LNCaP clone FGC (cell line): Measurements from ENCODE around the gene SSR2.

Experiments
- DNase-seq: peaks from one replicate; pipeline ENCODE4 v3.0.0-alpha.2; 2011; ENCODE audit warnings: low read depth
- H3K4me3 ChIP-seq: 2 replicates; pipeline ENCODE4 v1.5.1; 2011; ENCODE audit warnings: mild to moderate bottlenecking, low read depth, low read length, control low read depth
- TF ChIP-seq, protein P1 (sequence below): IDR thresholded peaks from 2 replicates; pipeline ENCODE4 v1.5.1; 2012; ENCODE audit warnings: mild to moderate bottlenecking; ENCODE audit not compliant: control insufficient read depth, insufficient read depth; ENCODE audit errors: extremely low read depth

The SSR2 gene

GRCh38 chr1:155977690-155978324 lies 42.9 kb downstream of the SSR2 start:
- DNase-seq, result no peak
- TF ChIP-seq, protein P1, sequence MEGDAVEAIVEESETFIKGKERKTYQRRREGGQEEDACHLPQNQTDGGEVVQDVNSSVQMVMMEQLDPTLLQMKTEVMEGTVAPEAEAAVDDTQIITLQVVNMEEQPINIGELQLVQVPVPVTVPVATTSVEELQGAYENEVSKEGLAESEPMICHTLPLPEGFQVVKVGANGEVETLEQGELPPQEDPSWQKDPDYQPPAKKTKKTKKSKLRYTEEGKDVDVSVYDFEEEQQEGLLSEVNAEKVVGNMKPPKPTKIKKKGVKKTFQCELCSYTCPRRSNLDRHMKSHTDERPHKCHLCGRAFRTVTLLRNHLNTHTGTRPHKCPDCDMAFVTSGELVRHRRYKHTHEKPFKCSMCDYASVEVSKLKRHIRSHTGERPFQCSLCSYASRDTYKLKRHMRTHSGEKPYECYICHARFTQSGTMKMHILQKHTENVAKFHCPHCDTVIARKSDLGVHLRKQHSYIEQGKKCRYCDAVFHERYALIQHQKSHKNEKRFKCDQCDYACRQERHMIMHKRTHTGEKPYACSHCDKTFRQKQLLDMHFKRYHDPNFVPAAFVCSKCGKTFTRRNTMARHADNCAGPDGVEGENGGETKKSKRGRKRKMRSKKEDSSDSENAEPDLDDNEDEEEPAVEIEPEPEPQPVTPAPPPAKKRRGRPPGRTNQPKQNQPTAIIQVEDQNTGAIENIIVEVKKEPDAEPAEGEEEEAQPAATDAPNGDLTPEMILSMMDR, result no peak
- H3K4me3 ChIP-seq, result peak overlapping the region; percentile 81

DNA sequence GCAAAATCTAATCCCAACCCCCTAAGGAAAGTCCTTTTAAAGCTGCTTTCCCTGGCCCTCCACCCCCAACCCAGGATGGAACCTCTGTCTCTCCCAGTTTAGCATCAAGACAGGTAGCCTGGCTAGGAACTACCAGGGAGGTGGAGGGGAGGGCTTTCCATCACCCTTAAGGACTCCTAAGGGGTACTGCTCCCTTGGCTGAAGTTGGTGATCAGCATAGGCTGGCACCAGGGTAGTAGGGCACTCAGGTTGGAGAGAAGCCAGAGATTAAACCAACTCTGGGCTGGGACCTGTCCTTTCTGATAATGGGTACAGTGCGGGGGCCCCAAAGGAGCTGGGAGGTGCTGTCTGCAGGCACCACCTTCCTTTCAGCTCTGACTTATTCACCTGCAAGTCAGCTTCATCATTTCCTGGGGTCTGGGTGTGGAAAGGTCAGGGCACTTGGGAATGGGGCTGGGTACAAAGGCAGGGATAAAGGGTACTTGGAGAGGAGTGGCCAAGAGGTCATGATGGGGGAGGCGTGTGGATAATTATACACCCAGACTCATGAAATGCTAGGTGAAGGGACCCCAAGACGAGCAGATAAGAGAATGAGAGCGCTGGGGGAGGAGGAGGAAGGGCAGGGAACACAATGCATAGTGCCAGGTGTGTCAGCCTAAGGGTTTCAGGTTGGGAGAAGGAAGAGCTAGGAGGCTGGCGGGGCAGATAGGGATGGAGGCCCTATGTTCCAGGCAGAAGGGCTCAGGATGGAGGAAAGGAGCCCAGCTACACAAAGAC lies 43.6 kb downstream of the SSR2 start:
- H3K4me3 ChIP-seq, result peak overlapping the region; percentile 81
- TF ChIP-seq, protein P1, result no peak
- DNase-seq, result no peak

GRCh38 chr1:155976062-155976912 lies 44.5 kb downstream of the SSR2 start:
- TF ChIP-seq, protein P1, result no peak
- DNase-seq, result no peak
- H3K4me3 ChIP-seq, result no peak overlapping the region

GRCh38 chr1:155975375-155976061 lies 45.2 kb downstream of the SSR2 start:
- TF ChIP-seq, protein P1, result no peak
- DNase-seq, result no peak
- H3K4me3 ChIP-seq, result no peak overlapping the region

DNA sequence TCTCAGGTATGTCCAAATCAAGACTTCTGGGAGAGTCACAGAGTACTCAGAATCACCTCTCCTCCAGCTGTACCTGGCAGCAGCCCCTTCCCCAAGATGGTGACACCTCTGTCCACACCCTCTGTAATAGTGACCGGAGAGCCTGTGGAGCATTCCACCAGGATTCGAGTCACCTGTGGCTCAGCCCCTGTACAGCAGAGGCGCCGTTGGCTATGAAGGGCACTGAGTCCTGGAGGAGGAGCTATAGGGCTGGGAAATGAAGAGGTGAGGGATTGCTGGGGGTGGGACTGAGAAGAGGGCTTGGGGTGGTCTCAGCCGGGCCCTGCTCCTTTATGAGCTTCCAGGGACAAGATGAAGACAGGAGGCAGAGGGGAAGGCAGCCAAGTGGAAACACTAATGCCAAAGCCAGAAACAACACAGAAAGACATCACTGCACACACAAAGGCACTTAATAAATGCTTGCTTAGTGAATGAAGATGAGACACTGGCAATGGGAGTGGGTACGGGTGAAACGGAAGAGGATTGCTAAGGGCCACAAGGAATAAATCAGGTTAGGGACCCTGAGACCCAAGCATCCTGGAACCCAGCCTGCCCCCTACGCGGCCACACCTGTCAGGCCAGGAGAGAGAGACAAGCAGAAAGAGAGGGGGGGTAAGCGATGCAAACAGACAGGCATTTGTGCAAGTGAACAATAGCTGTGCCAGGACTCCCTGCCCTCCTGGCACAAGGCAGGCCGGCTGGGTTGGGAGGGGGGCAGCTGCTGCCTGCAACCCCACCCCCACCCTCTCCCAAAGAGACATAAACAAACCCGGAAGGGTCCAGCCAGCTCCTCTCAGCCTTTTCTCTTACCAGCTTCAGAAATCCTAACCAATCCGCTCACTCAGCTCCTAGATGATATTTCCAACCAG lies 46.3 kb downstream of the SSR2 start:
- no peak for DNase-seq
- TF ChIP-seq, protein P1, result no peak
- no peak overlapping the region for H3K4me3 ChIP-seq
